Esophagus muscularis mucosa (tissue), 4 donors: ENCODE results near the gene LINGO4. TPM values are rescaled to one million over a fixed set of nuclear protein-coding genes. Genes with fewer than 3 reads are reported as not detected.

ENCODE experiments used
- DNase-seq: peaks from one replicate; pipeline ENCODE4 v3.0.0-alpha.2; 2017; ENCODE audit errors: extremely low spot score
- H3K27ac ChIP-seq, 4 donors: fragments of 200-600 bp; sonication (generic); replicated peaks in 1 of 4; 1 replicate in 3 of 4; 2 replicates in 1 of 4; pipeline ENCODE4 v1.5.1; 2016 to 2019; ENCODE audit warnings: mild to moderate bottlenecking in 1 of 4
- H3K27me3 ChIP-seq, 4 donors: fragments of 200-600 bp; sonication (generic); one replicate each; pipeline versions ENCODE4 v1.5.1 to v1.6.0; 2016 to 2019
- H3K36me3 ChIP-seq, 4 donors: fragments of 200-600 bp; sonication (generic); one replicate each; pipeline ENCODE4 v1.5.1; 2016 to 2019
- H3K4me1 ChIP-seq, 4 donors: fragments of 200-600 bp; sonication (generic); one replicate each; pipeline ENCODE4 v1.5.1; 2016 to 2019
- H3K4me3 ChIP-seq, 4 donors: fragments of 200-600 bp; sonication (generic); 1 replicate in 2 of 4; 2 replicates in 2 of 4; pipeline ENCODE4 v1.5.1; 2016 to 2019; ENCODE audit warnings: mild to moderate bottlenecking in 4 of 4, moderate library complexity in 1 of 4
- H3K9me3 ChIP-seq, 4 donors: fragments of 200-600 bp; sonication (generic); 1 replicate in 3 of 4; 2 replicates in 1 of 4; pipeline ENCODE4 v1.5.1; 2016 to 2019
- EP300 ChIP-seq: sonication (generic); formaldehyde crosslinking; IDR thresholded peaks from one replicate; pipeline ENCODE4 v1.6.1; 2017; ENCODE audit warnings: antibody characterized with exemption
- POLR2A ChIP-seq: fragments of 450-650 bp; IDR thresholded peaks from one replicate; pipeline ENCODE4 v1.6.1; 2017; ENCODE audit warnings: antibody characterized with exemption, moderate library complexity, mild to moderate bottlenecking, low read depth
- POLR2AphosphoS5 ChIP-seq, 2 donors: sonication (generic); formaldehyde crosslinking; IDR thresholded peaks; one replicate each; pipeline ENCODE4 v1.6.1; 2017; ENCODE audit warnings: antibody characterized with exemption in 2 of 2
- WGBS: methylation state at CpG from one replicate; pipeline ENCODE4 v1.1.5; 2018; 5-methylcytosine and 5-hydroxymethylcytosine counted together
- intact Hi-C: fragments of 100-400 bp; cut with DNase I; formaldehyde crosslinking; loops from one replicate; pipeline ENCODE4 v1.15.1; 2023
- total RNA-seq, 4 donors: library from RNA; depleted of rRNA; stranded (reverse); fragments of >200 nt; gene quantifications; one replicate each; pipeline versions ENCODE4 v1.1.0 to v1.2.1, GENCODE V29; 2016
- TF ChIP-seq, protein P1 (sequence below), 3 experiments: fragments of 200-600 bp in 2 of 3; fragments of 450-650 bp in 1 of 3; sonication (generic) in 2 of 3; IDR thresholded peaks; one replicate each; pipeline ENCODE4 v1.5.1; 2017 to 2019; ENCODE audit warnings: antibody characterized with exemption in 3 of 3, mild to moderate bottlenecking in 2 of 3, moderate library complexity in 1 of 3

LINGO4 gene
- total RNA-seq, 4 donors from 2014 or later = not detected

DNA sequence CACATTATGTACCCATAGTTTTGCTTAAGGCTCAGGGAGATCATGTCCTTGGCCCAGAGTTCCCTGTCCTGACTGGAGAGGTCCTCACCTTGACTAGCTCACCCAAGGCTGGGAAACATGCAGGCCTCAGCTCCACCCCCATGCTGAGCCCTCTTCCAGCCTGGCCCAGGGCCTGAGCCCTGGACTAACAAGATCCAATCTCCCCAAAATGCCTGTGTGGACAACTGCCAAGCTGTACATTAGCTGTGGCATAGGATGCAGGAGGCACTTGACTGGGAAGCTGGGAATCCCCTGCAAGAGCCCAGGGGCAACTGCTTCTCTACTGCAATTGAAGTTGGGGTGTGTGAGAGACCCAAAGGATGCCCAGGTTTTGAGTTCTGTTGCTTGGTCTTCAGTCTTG lies 2.1 kb downstream of the LINGO4 start:
- TF ChIP-seq, protein P1, sequence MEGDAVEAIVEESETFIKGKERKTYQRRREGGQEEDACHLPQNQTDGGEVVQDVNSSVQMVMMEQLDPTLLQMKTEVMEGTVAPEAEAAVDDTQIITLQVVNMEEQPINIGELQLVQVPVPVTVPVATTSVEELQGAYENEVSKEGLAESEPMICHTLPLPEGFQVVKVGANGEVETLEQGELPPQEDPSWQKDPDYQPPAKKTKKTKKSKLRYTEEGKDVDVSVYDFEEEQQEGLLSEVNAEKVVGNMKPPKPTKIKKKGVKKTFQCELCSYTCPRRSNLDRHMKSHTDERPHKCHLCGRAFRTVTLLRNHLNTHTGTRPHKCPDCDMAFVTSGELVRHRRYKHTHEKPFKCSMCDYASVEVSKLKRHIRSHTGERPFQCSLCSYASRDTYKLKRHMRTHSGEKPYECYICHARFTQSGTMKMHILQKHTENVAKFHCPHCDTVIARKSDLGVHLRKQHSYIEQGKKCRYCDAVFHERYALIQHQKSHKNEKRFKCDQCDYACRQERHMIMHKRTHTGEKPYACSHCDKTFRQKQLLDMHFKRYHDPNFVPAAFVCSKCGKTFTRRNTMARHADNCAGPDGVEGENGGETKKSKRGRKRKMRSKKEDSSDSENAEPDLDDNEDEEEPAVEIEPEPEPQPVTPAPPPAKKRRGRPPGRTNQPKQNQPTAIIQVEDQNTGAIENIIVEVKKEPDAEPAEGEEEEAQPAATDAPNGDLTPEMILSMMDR (IDR thresholded peaks at IDR 0.05) = no peak
- no peak for TF ChIP-seq EP300
- no peak for TF ChIP-seq POLR2AphosphoS5 (IDR thresholded peaks at IDR 0.05)
- intact Hi-C loops = no loop called here
- DNase-seq = no peak
- Histone ChIP-seq H3K4me1 (no peaks in the 10 kb centered on the region), H3K4me3 (no peak overlapping the region), H3K27ac (no peak overlapping the region), H3K27me3 (peaks cover 0 to 71% (median 0%) of the 10 kb centered on the region in 4 donors), H3K36me3 (no peaks in the 10 kb centered on the region), H3K9me3 (no peaks in the 10 kb centered on the region)

DNA sequence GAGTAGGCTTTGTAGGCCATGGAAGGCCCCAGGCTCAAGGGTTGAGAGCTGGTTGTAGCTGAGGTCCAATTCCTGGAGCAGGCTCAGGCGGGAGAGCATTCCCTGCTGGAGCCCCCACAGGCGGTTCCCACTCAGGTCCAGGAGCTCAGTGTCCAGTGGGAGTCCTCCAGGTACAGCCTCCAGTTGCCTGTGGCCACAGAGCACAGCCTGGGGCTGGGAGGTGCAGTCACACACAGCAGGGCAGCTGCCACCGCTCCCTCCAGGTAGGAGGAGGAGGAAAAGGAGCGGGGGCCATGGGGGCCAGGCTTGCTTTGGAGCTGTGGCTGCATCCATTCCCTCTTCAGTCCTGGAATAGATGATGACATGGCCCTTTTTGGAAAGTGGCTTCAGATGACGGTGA lies 2.8 kb downstream of the LINGO4 start:
- intact Hi-C loops = no loop called here
- no peak overlapping the region for H3K4me3 ChIP-seq
- H3K9me3 ChIP-seq = no peaks in the 10 kb centered on the region
- no peaks in the 10 kb centered on the region for H3K36me3 ChIP-seq
- no peak overlapping the region for H3K27ac ChIP-seq
- no peak for TF ChIP-seq POLR2A
- TF ChIP-seq POLR2AphosphoS5 (IDR thresholded peaks at IDR 0.05) = no peak
- TF ChIP-seq EP300 = no peak
- TF ChIP-seq, protein P1 (IDR thresholded peaks at IDR 0.05) = no peak
- no peak for DNase-seq
- 94% methylated on average over 5 of the region's 5 CpGs for WGBS
- peaks cover 0 to 66% (median 0%) of the 10 kb centered on the region in 4 donors for H3K27me3 ChIP-seq
- no peaks in the 10 kb centered on the region for H3K4me1 ChIP-seq

DNA sequence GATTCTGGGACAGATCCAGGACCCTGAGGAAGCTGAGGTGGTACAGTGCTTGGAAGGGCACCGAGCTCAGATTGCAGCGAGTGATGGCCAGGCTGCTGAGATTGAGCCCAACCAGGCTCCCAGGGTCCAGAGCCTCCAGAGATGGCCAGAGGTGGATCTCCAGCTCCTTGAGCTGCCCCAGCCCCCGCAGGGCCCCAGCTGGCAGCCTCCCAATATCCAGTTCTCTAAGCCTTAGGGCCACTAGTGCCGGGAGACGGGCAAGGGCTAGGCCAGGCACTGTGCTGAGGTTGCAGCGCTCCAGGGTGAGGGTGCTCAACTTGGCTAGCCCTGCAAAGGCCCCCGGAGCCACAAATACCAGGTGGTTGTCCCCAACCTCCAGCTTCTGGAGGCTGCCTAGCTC lies 3.4 kb downstream of the LINGO4 start:
- Histone ChIP-seq H3K4me3 (no peak overlapping the region), H3K4me1 (no peaks in the 10 kb centered on the region), H3K27ac (no peak overlapping the region), H3K36me3 (no peaks in the 10 kb centered on the region), H3K9me3 (no peaks in the 10 kb centered on the region), H3K27me3 (peaks cover 0 to 61% (median 0%) of the 10 kb centered on the region in 4 donors)
- intact Hi-C loops = no loop called here
- DNase-seq = no peak
- WGBS = 88% methylated on average over 4 of the region's 7 CpGs
- TF ChIP-seq EP300 (no peak), POLR2AphosphoS5 (IDR thresholded peaks at IDR 0.05) (no peak), POLR2A (no peak)
- TF ChIP-seq, protein P1 (IDR thresholded peaks at IDR 0.05) = no peak

DNA sequence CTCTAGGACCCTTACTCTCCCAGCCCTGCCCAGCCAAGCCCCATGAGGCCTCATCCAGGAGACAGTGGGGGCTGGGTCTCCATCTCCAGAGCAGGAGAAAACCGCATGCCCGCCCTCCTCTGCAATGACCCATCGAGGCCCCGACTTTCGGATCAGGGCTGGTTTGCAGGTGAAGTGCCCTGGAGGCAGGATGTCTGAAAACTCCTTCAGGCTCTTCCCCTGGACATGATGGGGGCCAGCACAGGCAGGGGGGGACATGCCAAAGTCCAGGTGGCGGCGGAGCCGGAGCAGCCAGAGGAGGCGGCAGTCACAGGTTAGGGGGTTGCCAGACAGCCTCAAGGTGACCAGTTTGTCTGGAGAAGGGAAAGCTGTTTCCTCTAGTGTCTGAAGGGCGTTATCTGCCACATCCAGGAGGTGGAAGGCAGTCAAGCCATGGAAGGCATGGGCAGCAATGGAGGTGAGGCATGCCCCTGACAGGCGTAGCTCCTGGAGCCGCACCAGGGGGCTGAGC lies 3.9 kb downstream of the LINGO4 start:
- Histone ChIP-seq H3K9me3 (no peaks in the 10 kb centered on the region), H3K4me3 (no peak overlapping the region), H3K27ac (no peak overlapping the region), H3K4me1 (no peaks in the 10 kb centered on the region), H3K36me3 (no peaks in the 10 kb centered on the region), H3K27me3 (peaks cover 0 to 58% (median 0%) of the 10 kb centered on the region in 4 donors)
- TF ChIP-seq POLR2AphosphoS5 (IDR thresholded peaks at IDR 0.05) (no peak), POLR2A (no peak), EP300 (no peak)
- TF ChIP-seq, protein P1 (IDR thresholded peaks at IDR 0.05) = no peak
- 98% methylated on average over 9 of the region's 12 CpGs for WGBS
- DNase-seq = no peak
- intact Hi-C loops = no loop called here

DNA sequence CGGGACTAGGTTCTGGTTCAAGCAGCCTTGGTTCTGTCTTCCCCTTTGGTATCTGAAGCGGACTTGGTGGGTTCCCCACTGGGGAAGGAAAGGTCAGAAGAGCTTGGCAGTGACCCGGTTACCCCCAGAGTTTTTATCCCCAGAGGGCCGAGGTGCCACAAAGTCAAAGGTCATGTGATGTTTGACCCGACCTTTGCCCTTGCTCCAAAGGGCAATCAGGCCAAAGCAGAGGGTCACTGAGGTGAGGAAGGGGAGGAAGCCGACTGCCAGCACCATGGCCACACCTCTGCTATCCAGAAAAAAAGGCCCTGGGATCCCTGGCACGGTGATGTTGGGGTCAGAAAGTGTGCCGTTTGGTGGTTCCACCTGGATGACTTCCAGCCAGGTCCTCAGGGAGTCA lies 4.4 kb downstream of the LINGO4 start:
- intact Hi-C loops = no loop called here
- TF ChIP-seq EP300 = no peak
- TF ChIP-seq POLR2AphosphoS5 (IDR thresholded peaks at IDR 0.05) = no peak
- TF ChIP-seq, protein P1 (IDR thresholded peaks at IDR 0.05) = no peak
- no peak for TF ChIP-seq POLR2A
- Histone ChIP-seq H3K36me3 (no peaks in the 10 kb centered on the region), H3K4me3 (no peak overlapping the region), H3K27ac (no peak overlapping the region), H3K4me1 (no peaks in the 10 kb centered on the region), H3K27me3 (peaks cover 0 to 53% (median 0%) of the 10 kb centered on the region in 4 donors), H3K9me3 (no peaks in the 10 kb centered on the region)
- 75% methylated on average over 7 of the region's 8 CpGs for WGBS
- no peak for DNase-seq
